Upper lobe of left lung (tissue), 4 donors: ENCODE measurements around the gene DCDC2.

Experiments used
- EP300 ChIP-seq, 4 donors: sonication (generic); formaldehyde crosslinking; IDR thresholded peaks; one replicate each; pipeline ENCODE4 v1.5.1; 2017; ENCODE audit warnings: antibody characterized with exemption in 4 of 4, control low read depth in 2 of 4
- POLR2A ChIP-seq, 4 donors: fragments of 450-650 bp; IDR thresholded peaks; one replicate each; pipeline ENCODE4 v1.5.1; 2016 to 2017; ENCODE audit warnings: antibody characterized with exemption in 4 of 4, mild to moderate bottlenecking in 2 of 4
- POLR2AphosphoS5 ChIP-seq, 2 donors: sonication (generic); formaldehyde crosslinking; IDR thresholded peaks; one replicate each; pipeline ENCODE4 v1.5.1; 2017; ENCODE audit warnings: antibody characterized with exemption in 2 of 2
- TF ChIP-seq, protein P1 (sequence below), 6 experiments: fragments of 450-650 bp in 4 of 6; fragments of 200-600 bp in 2 of 6; sonication (generic) in 2 of 6; IDR thresholded peaks; one replicate each; pipeline ENCODE4 v1.5.1; 2016 to 2019; ENCODE audit warnings: antibody characterized with exemption in 6 of 6

DNA sequence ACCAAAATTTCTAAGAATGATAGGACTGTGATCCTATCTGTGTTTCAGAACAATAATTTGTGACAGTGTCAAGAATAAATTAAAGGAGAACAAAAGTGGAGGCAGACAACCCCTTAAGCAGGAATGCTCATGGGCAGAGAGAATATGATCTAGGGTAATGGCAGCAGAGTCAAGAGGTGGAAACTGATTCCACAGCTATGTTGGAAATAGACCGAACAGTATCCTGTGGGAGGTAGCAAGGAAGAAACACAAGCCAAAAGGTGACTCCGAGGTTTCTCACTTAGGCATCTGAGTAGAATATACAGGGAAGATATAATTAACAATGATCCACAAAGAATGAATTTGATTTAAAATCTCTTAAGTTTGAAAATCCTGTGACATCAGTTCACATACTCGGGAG is 131.3 kb downstream of the DCDC2 start:
- TF ChIP-seq, protein P1, sequence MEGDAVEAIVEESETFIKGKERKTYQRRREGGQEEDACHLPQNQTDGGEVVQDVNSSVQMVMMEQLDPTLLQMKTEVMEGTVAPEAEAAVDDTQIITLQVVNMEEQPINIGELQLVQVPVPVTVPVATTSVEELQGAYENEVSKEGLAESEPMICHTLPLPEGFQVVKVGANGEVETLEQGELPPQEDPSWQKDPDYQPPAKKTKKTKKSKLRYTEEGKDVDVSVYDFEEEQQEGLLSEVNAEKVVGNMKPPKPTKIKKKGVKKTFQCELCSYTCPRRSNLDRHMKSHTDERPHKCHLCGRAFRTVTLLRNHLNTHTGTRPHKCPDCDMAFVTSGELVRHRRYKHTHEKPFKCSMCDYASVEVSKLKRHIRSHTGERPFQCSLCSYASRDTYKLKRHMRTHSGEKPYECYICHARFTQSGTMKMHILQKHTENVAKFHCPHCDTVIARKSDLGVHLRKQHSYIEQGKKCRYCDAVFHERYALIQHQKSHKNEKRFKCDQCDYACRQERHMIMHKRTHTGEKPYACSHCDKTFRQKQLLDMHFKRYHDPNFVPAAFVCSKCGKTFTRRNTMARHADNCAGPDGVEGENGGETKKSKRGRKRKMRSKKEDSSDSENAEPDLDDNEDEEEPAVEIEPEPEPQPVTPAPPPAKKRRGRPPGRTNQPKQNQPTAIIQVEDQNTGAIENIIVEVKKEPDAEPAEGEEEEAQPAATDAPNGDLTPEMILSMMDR (IDR thresholded peaks at IDR 0.05): no peak
- TF ChIP-seq POLR2A (IDR thresholded peaks at IDR 0.05) (no peak), EP300 (IDR thresholded peaks at IDR 0.05) (no peak), POLR2AphosphoS5 (IDR thresholded peaks at IDR 0.05) (no peak)
